A549 (cell line): ENCODE results near the gene JAZF1. TPM values are rescaled to one million over a fixed set of nuclear protein-coding genes. Genes with fewer than 3 reads are reported as not detected.

ENCODE experiments used
- ATAC-seq, 2 experiments: fragments of 200-7000 bp in 1 of 2; fragments of >200 bp in 1 of 2; cut with Nextera tagmentation in 1 of 2; cut with Tn5 transposase in 1 of 2; 3 replicates each; pipeline versions ENCODE4 v1.8.0 to v1.9.1; 2018 to 2020; ENCODE audit warnings: mild to moderate bottlenecking in 1 of 2, moderate library complexity in 1 of 2
- CTCF ChIA-PET: fragments of 300-600 bp; sonication (Branson Sonifier 250); formaldehyde crosslinking; extraction: SDS; loops from one replicate; lab custom pipeline; 2021; ENCODE audit warnings: antibody characterized with exemption, inconsistent platforms; lab: Yijun Ruan, JAX
- POLR2A ChIA-PET: fragments of 350-600 bp; formaldehyde crosslinking; extraction: SDS; loops from one replicate; lab custom pipeline; 2021; ENCODE audit warnings: antibody characterized with exemption, inconsistent platforms; lab: Yijun Ruan, JAX
- DNase-seq, 2 experiments: peaks; one replicate each; pipeline versions ENCODE4 v3.0.0 to v3.0.0-alpha.2; 2011 to 2016; ENCODE audit warnings: low read depth in 1 of 2, low spot score in 1 of 2
- FAIRE-seq: peaks from 2 replicates; lab custom pipeline; 2011; peaks lifted over from hg19 to GRCh38; lab: Jason Lieb, UNC
- H3K27ac ChIP-seq, 2 experiments: fragments of >200 bp; sonication (Bioruptor Twin); formaldehyde crosslinking; 3 replicates each; pipeline ENCODE4 v1.5.1; 2016 to 2017
- H3K4me1 ChIP-seq: fragments of >200 bp; sonication (Bioruptor Twin); formaldehyde crosslinking; 3 replicates; pipeline ENCODE4 v1.6.1; 2016
- H3K4me2 ChIP-seq: fragments of >200 bp; sonication (Bioruptor Twin); formaldehyde crosslinking; 3 replicates; pipeline ENCODE4 v1.6.1; 2016
- H3K4me3 ChIP-seq: fragments of >200 bp; sonication (Bioruptor Twin); formaldehyde crosslinking; 3 replicates; pipeline ENCODE4 v1.5.1; 2016
- H3K9me3 ChIP-seq: fragments of >200 bp; sonication (Bioruptor Twin); formaldehyde crosslinking; 3 replicates; pipeline ENCODE4 v1.6.1; 2016
- CBX8 ChIP-seq: fragments of 200-600 bp; sonication (generic); IDR thresholded peaks from 2 replicates; pipeline ENCODE4 v1.6.1; 2016
- CEBPB ChIP-seq, 2 experiments: fragments of >200 bp in 1 of 2; sonication (Bioruptor Twin) in 1 of 2; formaldehyde crosslinking in 1 of 2; IDR thresholded peaks; 2 replicates each; pipeline ENCODE4 v1.6.1; 2012 to 2016
- CHD4 ChIP-seq: fragments of 200-600 bp; sonication (generic); IDR thresholded peaks from 2 replicates; pipeline ENCODE4 v1.6.1; 2016; ENCODE audit warnings: antibody characterized with exemption, mild to moderate bottlenecking, borderline replicate concordance
- EHMT2 ChIP-seq: fragments of 200-600 bp; sonication (generic); IDR thresholded peaks from 2 replicates; pipeline ENCODE4 v1.6.1; 2016; ENCODE audit warnings: antibody characterized with exemption, low read depth, mild to moderate bottlenecking, moderate library complexity
- EP300 ChIP-seq, 2 experiments: fragments of >200 bp; sonication (Bioruptor Twin); formaldehyde crosslinking; IDR thresholded peaks; 2 replicates in 1 of 2; 3 replicates in 1 of 2; pipeline ENCODE4 v1.6.1; 2016 to 2017
- FOSL2 ChIP-seq, 2 experiments: fragments of 450-650 bp in 1 of 2; fragments of >200 bp in 1 of 2; sonication (Bioruptor Twin) in 1 of 2; formaldehyde crosslinking; IDR thresholded peaks; 2 replicates each; pipeline versions ENCODE4 v1.5.0 to v1.6.1; 2016 to 2020; ENCODE audit warnings: mild to moderate bottlenecking in 1 of 2, moderate library complexity in 1 of 2
- GATA3 ChIP-seq: IDR thresholded peaks from 2 replicates; pipeline ENCODE4 v1.6.1; 2012; ENCODE audit warnings: borderline replicate concordance
- HOXB5 ChIP-seq: fragments of 250-450 bp; sonication (Bioruptor Pico); IDR thresholded peaks from 2 replicates; pipeline ENCODE4 v1.5.0; 2020; ENCODE audit warnings: mild to moderate bottlenecking, moderate library complexity
- KDM5A ChIP-seq: fragments of 200-600 bp; sonication (generic); IDR thresholded peaks from 2 replicates; pipeline ENCODE4 v1.6.1; 2016; ENCODE audit warnings: antibody characterized with exemption, mild to moderate bottlenecking
- MAFK ChIP-seq: fragments of 450-650 bp; IDR thresholded peaks from 2 replicates; pipeline ENCODE4 v1.6.1; 2014; ENCODE audit not compliant: partially characterized antibody
- MAZ ChIP-seq: fragments of 150-350 bp; IDR thresholded peaks from 2 replicates; pipeline ENCODE4 v1.6.1; 2014; ENCODE audit warnings: antibody characterized with exemption, low read depth, low read length, borderline replicate concordance
- POLR2A ChIP-seq: IDR thresholded peaks from 2 replicates; pipeline ENCODE4 v1.6.1; 2012; ENCODE audit warnings: mild to moderate bottlenecking, low read length
- POLR2AphosphoS2 ChIP-seq: conservative IDR thresholded peaks from 2 replicates; pipeline ENCODE4 v1.6.1; 2012; ENCODE audit warnings: low read length, improper control_type of control experiment, inconsistent platforms
- RAD21 ChIP-seq, 2 experiments: fragments of >200 bp in 1 of 2; sonication (Bioruptor Twin) in 1 of 2; formaldehyde crosslinking in 1 of 2; IDR thresholded peaks in 1 of 2; conservative IDR thresholded peaks in 1 of 2; 2 replicates in 1 of 2; 3 replicates in 1 of 2; pipeline ENCODE4 v1.6.1; 2012 to 2018; ENCODE audit warnings: inconsistent platforms in 1 of 2
- RARB ChIP-seq: fragments of 250-450 bp; sonication (Bioruptor Pico); IDR thresholded peaks from 2 replicates; pipeline ENCODE4 v1.8.0; 2021; ENCODE audit warnings: mild to moderate bottlenecking, moderate library complexity
- RFX5 ChIP-seq: fragments of 450-650 bp; IDR thresholded peaks from 2 replicates; pipeline ENCODE4 v1.7.1; 2014; ENCODE audit warnings: antibody characterized with exemption, mild to moderate bottlenecking, moderate library complexity
- TFCP2L1 ChIP-seq: fragments of 250-450 bp; sonication (Bioruptor Pico); IDR thresholded peaks from 2 replicates; pipeline ENCODE4 v1.5.0; 2021; ENCODE audit warnings: mild to moderate bottlenecking
- WGBS: methylation state at CpG from one replicate; pipeline ENCODE4 v1.1.6; 2017; ENCODE audit errors: missing lambda C conversion rate; 5-methylcytosine and 5-hydroxymethylcytosine counted together
- polyA plus RNA-seq, 4 experiments: library from polyadenylated mRNA; depleted of rRNA in 3 of 4; stranded (reverse); fragments of >200 nt; fragmentation: RNase III in 1 of 4; extraction: RNeasy Plus Mini Kit Qiagen cat#74134 plus additional on column Dnase treatment in 1 of 4; gene quantifications; 2 replicates in 3 of 4; 3 replicates in 1 of 4; pipeline ENCODE4 v1.2.3, GENCODE V29; 2011 to 2017
- TF ChIP-seq, protein P1 (sequence below): fragments of >200 bp; sonication (Bioruptor Twin); formaldehyde crosslinking; IDR thresholded peaks from 3 replicates; pipeline ENCODE4 v1.6.1; 2016
- TF ChIP-seq, protein P2 (sequence below): IDR thresholded peaks from 2 replicates; pipeline ENCODE4 v1.6.1; 2012
- TF ChIP-seq, protein P3 (sequence below): fragments of 450-650 bp; IDR thresholded peaks from 2 replicates; pipeline ENCODE4 v1.6.1; 2014; ENCODE audit warnings: antibody characterized with exemption
- TF ChIP-seq, protein P4 (sequence below): fragments of >200 bp; sonication (Bioruptor Twin); formaldehyde crosslinking; IDR thresholded peaks from 3 replicates; pipeline ENCODE4 v1.5.1; 2016
- TF ChIP-seq, protein P5 (sequence below): fragments of 200-600 bp; sonication (generic); IDR thresholded peaks from 2 replicates; pipeline ENCODE4 v1.6.1; 2016; ENCODE audit warnings: antibody characterized with exemption, mild to moderate bottlenecking, moderate library complexity
- TF ChIP-seq, protein P6 (sequence below): IDR thresholded peaks from 2 replicates; pipeline ENCODE4 v1.6.1; 2012; ENCODE audit warnings: low read depth, borderline replicate concordance

Gene JAZF1
- polyA plus RNA-seq, 2 of the 4 experiments (the other 2 are of a cell fraction) = 1.9 to 2.8 TPM

DNA sequence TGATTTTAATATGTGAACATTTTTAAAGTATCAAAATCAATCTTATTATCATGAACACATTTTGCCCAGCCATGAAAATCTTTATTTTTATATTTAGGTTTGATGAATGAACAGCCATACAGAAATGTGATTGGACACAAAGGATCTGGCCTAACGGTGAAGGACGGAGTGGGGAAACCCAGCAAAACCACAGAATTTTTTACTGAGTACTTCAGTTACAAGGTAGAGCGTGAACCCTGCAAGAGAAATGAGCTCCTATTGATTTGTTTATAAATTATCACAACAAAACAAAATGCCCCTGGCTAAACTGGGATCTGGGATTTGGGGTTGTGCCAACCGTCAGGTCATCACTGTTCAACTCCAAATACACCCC, 118.8 kb downstream of the JAZF1 start:
- CTCF ChIA-PET = interaction anchor here (0.6 to 3.9 kb wide), 20 partner anchors 9 to 866 kb away, joined by 3 to 46 read pairs (median 6); no protein-coding TSS in a partner anchor
- WGBS = 75% methylated on average over 4 of the region's 4 CpGs

DNA sequence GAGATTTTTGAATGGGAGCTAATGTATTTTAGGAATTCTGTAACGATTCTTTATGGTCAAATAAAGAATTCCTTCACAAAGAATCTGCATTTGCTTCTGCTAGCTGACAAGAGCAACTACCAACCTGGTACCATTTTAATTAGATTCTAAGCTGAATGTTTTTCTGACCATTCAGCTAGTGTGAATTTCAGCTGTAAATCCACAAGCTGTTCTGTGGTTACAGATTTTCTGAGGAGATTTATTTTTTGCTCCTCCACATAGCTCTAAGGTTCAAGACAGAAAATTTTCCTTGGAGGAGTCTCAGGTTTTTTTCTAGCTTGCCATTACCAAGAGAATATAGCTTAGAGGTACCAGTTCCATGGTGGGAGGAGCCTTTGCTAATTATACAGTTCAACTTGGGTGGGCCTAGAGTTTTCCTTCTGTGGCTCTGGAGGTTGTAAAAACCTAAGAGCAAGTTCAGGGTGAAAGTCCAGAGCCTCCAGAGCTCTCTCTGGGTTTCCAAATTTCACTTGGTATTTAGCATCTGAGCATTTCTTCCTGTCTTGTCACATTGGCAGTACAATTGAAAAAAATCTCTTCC, 120.1 kb downstream of the JAZF1 start:
- peak; percentile 23 for FAIRE-seq

More for the DNA sequence above, 118.8 kb downstream of the JAZF1 start:
- H3K9me3 ChIP-seq = peaks cover 6% of the 10 kb centered on the region; the same call in 1 of the 3 replicates
- peak overlapping the region; percentile 54 for H3K4me2 ChIP-seq
- peak in 1 of 2 experiments; percentile 18; a peak in 3 of 6 replicates for ATAC-seq
- FAIRE-seq = peak; percentile 13
- H3K4me3 ChIP-seq = no peak overlapping the region
- no peak for DNase-seq
- peaks cover 62% of the 10 kb centered on the region for H3K4me1 ChIP-seq
- H3K27ac ChIP-seq = peak overlapping the region; percentile 68 to 84
- TF ChIP-seq RFX5 (no peak), CBX8 (no peak), MAFK (no peak), KDM5A (no peak), EHMT2 (no peak), RARB (CRISPR knock-in tag) (no peak), EP300 (IDR thresholded peaks at IDR 0.05) (no peak)
- TF ChIP-seq, protein P1, sequence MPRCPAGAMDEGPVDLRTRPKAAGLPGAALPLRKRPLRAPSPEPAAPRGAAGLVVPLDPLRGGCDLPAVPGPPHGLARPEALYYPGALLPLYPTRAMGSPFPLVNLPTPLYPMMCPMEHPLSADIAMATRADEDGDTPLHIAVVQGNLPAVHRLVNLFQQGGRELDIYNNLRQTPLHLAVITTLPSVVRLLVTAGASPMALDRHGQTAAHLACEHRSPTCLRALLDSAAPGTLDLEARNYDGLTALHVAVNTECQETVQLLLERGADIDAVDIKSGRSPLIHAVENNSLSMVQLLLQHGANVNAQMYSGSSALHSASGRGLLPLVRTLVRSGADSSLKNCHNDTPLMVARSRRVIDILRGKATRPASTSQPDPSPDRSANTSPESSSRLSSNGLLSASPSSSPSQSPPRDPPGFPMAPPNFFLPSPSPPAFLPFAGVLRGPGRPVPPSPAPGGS = no peak
- TF ChIP-seq, protein P2, sequence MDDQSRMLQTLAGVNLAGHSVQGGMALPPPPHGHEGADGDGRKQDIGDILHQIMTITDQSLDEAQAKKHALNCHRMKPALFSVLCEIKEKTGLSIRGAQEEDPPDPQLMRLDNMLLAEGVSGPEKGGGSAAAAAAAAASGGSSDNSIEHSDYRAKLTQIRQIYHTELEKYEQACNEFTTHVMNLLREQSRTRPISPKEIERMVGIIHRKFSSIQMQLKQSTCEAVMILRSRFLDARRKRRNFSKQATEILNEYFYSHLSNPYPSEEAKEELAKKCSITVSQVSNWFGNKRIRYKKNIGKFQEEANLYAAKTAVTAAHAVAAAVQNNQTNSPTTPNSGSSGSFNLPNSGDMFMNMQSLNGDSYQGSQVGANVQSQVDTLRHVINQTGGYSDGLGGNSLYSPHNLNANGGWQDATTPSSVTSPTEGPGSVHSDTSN = no peak
- TF ChIP-seq, protein P3, sequence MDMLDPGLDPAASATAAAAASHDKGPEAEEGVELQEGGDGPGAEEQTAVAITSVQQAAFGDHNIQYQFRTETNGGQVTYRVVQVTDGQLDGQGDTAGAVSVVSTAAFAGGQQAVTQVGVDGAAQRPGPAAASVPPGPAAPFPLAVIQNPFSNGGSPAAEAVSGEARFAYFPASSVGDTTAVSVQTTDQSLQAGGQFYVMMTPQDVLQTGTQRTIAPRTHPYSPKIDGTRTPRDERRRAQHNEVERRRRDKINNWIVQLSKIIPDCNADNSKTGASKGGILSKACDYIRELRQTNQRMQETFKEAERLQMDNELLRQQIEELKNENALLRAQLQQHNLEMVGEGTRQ = no peak
- POLR2A ChIA-PET = interaction anchor here (0.6 kb wide), 1 partner anchor 13 kb away, joined by 3 read pairs; no protein-coding TSS in a partner anchor

More for the DNA sequence above, 120.1 kb downstream of the JAZF1 start:
- Histone ChIP-seq H3K4me1 (peaks cover 69% of the 10 kb centered on the region), H3K4me2 (no peak overlapping the region), H3K9me3 (peaks cover 6% of the 10 kb centered on the region; the same call in 1 of the 3 replicates), H3K27ac (peak overlapping the region; percentile 28 to 66; a peak in 5 of 6 replicates), H3K4me3 (no peak overlapping the region)
- POLR2A ChIA-PET = no interaction called here
- WGBS = 38% methylated on average over 1 of the region's 1 CpG
- DNase-seq = no peak
- ATAC-seq = no peak
- no peak for TF ChIP-seq FOSL2 (IDR thresholded peaks at IDR 0.05)
- TF ChIP-seq FOSL2 (CRISPR knock-in tag; IDR thresholded peaks at IDR 0.05) = no peak
- no peak for TF ChIP-seq RFX5
- no peak for TF ChIP-seq GATA3
- no peak for TF ChIP-seq RAD21 (conservative IDR thresholded peaks at IDR 0.05 in 1 of 2, IDR thresholded peaks at IDR 0.05 in 1 of 2)
- TF ChIP-seq MAFK = no peak
- no peak for TF ChIP-seq CHD4
- TF ChIP-seq POLR2AphosphoS2 = no peak
- no peak for TF ChIP-seq POLR2A
- no peak for TF ChIP-seq MAZ
- TF ChIP-seq, protein P4, sequence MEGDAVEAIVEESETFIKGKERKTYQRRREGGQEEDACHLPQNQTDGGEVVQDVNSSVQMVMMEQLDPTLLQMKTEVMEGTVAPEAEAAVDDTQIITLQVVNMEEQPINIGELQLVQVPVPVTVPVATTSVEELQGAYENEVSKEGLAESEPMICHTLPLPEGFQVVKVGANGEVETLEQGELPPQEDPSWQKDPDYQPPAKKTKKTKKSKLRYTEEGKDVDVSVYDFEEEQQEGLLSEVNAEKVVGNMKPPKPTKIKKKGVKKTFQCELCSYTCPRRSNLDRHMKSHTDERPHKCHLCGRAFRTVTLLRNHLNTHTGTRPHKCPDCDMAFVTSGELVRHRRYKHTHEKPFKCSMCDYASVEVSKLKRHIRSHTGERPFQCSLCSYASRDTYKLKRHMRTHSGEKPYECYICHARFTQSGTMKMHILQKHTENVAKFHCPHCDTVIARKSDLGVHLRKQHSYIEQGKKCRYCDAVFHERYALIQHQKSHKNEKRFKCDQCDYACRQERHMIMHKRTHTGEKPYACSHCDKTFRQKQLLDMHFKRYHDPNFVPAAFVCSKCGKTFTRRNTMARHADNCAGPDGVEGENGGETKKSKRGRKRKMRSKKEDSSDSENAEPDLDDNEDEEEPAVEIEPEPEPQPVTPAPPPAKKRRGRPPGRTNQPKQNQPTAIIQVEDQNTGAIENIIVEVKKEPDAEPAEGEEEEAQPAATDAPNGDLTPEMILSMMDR = no peak
- TF ChIP-seq, protein P5, sequence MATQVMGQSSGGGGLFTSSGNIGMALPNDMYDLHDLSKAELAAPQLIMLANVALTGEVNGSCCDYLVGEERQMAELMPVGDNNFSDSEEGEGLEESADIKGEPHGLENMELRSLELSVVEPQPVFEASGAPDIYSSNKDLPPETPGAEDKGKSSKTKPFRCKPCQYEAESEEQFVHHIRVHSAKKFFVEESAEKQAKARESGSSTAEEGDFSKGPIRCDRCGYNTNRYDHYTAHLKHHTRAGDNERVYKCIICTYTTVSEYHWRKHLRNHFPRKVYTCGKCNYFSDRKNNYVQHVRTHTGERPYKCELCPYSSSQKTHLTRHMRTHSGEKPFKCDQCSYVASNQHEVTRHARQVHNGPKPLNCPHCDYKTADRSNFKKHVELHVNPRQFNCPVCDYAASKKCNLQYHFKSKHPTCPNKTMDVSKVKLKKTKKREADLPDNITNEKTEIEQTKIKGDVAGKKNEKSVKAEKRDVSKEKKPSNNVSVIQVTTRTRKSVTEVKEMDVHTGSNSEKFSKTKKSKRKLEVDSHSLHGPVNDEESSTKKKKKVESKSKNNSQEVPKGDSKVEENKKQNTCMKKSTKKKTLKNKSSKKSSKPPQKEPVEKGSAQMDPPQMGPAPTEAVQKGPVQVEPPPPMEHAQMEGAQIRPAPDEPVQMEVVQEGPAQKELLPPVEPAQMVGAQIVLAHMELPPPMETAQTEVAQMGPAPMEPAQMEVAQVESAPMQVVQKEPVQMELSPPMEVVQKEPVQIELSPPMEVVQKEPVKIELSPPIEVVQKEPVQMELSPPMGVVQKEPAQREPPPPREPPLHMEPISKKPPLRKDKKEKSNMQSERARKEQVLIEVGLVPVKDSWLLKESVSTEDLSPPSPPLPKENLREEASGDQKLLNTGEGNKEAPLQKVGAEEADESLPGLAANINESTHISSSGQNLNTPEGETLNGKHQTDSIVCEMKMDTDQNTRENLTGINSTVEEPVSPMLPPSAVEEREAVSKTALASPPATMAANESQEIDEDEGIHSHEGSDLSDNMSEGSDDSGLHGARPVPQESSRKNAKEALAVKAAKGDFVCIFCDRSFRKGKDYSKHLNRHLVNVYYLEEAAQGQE = no peak
- no peak for TF ChIP-seq CEBPB (IDR thresholded peaks at IDR 0.05)
- TF ChIP-seq TFCP2L1 (CRISPR knock-in tag) = no peak
- TF ChIP-seq, protein P6, sequence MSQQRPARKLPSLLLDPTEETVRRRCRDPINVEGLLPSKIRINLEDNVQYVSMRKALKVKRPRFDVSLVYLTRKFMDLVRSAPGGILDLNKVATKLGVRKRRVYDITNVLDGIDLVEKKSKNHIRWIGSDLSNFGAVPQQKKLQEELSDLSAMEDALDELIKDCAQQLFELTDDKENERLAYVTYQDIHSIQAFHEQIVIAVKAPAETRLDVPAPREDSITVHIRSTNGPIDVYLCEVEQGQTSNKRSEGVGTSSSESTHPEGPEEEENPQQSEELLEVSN = no peak
- TF ChIP-seq HOXB5 (CRISPR knock-in tag) = no peak
- CTCF ChIA-PET = interaction anchor here (0.8 to 3.9 kb wide), 8 partner anchors 10 to 139 kb away, joined by 3 to 46 read pairs (median 12); no protein-coding TSS in a partner anchor
